Measurements from ENCODE around the gene RARS2.
"Not testable (repeated sequence)": the region's sequence is repeated elsewhere in the genome, so short reads cannot be mapped to it uniquely, and the experiment has no call there.

DNA sequence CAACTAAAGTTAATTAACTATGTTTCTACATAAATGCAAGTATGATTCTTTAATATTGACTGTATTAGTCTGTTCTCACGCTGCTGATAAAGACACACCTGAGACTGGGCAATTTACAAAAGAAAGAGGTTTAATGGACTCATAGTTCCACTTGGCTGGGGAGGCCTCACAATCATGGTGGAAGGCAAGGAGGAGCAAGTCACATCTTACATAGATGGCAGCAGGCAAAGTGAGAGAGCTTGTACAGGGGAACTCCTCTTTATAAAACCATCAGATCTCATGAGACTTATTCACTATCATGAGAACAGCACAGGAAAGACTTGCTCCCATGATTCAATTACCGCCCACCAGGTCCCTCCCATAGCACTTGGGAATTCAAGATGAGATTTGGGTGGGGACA is 23.2 kb upstream of the RARS2 start:
- not testable (repeated sequence) for TF ChIP-seq POLR2AphosphoS5, POLR2A (IDR thresholded peaks at IDR 0.05; ENCODE audit: low read depth, low read length)
